ENCODE results near the gene UBLCP1.

GRCh38 chr5:159252195-159252594 lies 10.9 kb upstream of the UBLCP1 start:
- TF ChIP-seq CTCF (IDR thresholded peaks at IDR 0.05; ENCODE audit: low read depth, low read length, missing input control) (no peak), RAD21 (IDR thresholded peaks at IDR 0.05) (no peak), JUND (IDR thresholded peaks at IDR 0.05) (no peak), GABPA (IDR thresholded peaks at IDR 0.05 in 1 of 2, conservative IDR thresholded peaks at IDR 0.05 in 1 of 2) (no peak), NR2F2 (IDR thresholded peaks at IDR 0.05) (no peak), MAX (IDR thresholded peaks at IDR 0.05) (no peak), RXRA (IDR thresholded peaks at IDR 0.05) (no peak), ATF3 (IDR thresholded peaks at IDR 0.05) (no peak), HNF4G (IDR thresholded peaks at IDR 0.05) (no peak), SP1 (IDR thresholded peaks at IDR 0.05) (no peak), ZBTB33 (IDR thresholded peaks at IDR 0.05) (no peak), FOXA1 (IDR thresholded peaks at IDR 0.05) (no peak), TAF1 (conservative IDR thresholded peaks at IDR 0.05) (no peak)
